Panc1 (cell line): ENCODE results near the gene PPP4R1.

Experiments used
- POLR2AphosphoS5 ChIP-seq: IDR thresholded peaks from 2 replicates; pipeline ENCODE4 v1.6.1; 2012; ENCODE audit warnings: mild to moderate bottlenecking, low read depth, low read length, moderate library complexity
- TF ChIP-seq, protein P1 (sequence below): fragments of 450-650 bp; IDR thresholded peaks from 2 replicates; pipeline ENCODE4 v1.5.1; 2017; ENCODE audit warnings: mild to moderate bottlenecking

DNA sequence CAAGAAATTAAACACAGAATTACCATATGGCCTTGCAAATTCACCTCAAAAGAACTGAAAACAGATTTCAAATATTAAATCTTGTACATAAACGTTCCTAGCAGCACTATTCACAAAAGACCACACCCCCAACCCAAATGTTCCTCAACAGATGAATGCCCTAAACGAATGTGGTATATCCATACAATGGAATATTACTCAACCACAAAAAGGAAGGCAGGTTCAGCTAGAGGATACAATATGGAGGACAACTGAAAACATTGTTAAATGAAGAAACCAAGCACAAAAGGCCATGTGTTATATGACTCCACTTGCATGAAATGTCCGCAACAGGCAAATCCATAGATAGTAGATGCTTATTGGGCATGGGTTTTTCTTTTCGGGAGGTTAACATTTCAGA is 61.7 kb downstream of the PPP4R1 start:
- TF ChIP-seq, protein P1, sequence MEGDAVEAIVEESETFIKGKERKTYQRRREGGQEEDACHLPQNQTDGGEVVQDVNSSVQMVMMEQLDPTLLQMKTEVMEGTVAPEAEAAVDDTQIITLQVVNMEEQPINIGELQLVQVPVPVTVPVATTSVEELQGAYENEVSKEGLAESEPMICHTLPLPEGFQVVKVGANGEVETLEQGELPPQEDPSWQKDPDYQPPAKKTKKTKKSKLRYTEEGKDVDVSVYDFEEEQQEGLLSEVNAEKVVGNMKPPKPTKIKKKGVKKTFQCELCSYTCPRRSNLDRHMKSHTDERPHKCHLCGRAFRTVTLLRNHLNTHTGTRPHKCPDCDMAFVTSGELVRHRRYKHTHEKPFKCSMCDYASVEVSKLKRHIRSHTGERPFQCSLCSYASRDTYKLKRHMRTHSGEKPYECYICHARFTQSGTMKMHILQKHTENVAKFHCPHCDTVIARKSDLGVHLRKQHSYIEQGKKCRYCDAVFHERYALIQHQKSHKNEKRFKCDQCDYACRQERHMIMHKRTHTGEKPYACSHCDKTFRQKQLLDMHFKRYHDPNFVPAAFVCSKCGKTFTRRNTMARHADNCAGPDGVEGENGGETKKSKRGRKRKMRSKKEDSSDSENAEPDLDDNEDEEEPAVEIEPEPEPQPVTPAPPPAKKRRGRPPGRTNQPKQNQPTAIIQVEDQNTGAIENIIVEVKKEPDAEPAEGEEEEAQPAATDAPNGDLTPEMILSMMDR: no peak
- no peak for TF ChIP-seq POLR2AphosphoS5
